Muscle layer of duodenum (tissue), 2 donors: ENCODE measurements around the gene ZDHHC18.

ENCODE experiments used
- H3K27ac ChIP-seq: one replicate; pipeline ENCODE4 v1.7.0; 2013; ENCODE audit warnings: mild to moderate bottlenecking, low read length
- H3K27me3 ChIP-seq: one replicate; pipeline ENCODE4 v1.7.0; 2013; ENCODE audit warnings: low read depth, mild to moderate bottlenecking, control low read depth, low read length
- H3K36me3 ChIP-seq, 2 donors: one replicate each; pipeline ENCODE4 v1.7.0; 2013; ENCODE audit warnings: low read length in 2 of 2, control low read depth in 1 of 2, mild to moderate bottlenecking in 1 of 2; ENCODE audit not compliant: insufficient read depth in 2 of 2, control insufficient read depth in 1 of 2
- H3K4me1 ChIP-seq, 2 donors: one replicate each; pipeline ENCODE4 v1.7.0; 2013; ENCODE audit warnings: low read length in 2 of 2, mild to moderate bottlenecking in 2 of 2, control low read depth in 1 of 2, moderate library complexity in 1 of 2; ENCODE audit not compliant: insufficient read depth in 2 of 2, control insufficient read depth in 1 of 2
- H3K4me3 ChIP-seq, 2 donors: one replicate each; pipeline ENCODE4 v1.7.0; 2013; ENCODE audit warnings: low read length in 2 of 2, low read depth in 1 of 2, mild to moderate bottlenecking in 1 of 2
- H3K9me3 ChIP-seq, 2 donors: one replicate each; pipeline ENCODE4 v1.7.0; 2013; ENCODE audit warnings: low read length in 2 of 2, control low read depth in 1 of 2, mild to moderate bottlenecking in 1 of 2; ENCODE audit not compliant: control insufficient read depth in 1 of 2
- donor health status: healthy.

Gene ZDHHC18

DNA sequence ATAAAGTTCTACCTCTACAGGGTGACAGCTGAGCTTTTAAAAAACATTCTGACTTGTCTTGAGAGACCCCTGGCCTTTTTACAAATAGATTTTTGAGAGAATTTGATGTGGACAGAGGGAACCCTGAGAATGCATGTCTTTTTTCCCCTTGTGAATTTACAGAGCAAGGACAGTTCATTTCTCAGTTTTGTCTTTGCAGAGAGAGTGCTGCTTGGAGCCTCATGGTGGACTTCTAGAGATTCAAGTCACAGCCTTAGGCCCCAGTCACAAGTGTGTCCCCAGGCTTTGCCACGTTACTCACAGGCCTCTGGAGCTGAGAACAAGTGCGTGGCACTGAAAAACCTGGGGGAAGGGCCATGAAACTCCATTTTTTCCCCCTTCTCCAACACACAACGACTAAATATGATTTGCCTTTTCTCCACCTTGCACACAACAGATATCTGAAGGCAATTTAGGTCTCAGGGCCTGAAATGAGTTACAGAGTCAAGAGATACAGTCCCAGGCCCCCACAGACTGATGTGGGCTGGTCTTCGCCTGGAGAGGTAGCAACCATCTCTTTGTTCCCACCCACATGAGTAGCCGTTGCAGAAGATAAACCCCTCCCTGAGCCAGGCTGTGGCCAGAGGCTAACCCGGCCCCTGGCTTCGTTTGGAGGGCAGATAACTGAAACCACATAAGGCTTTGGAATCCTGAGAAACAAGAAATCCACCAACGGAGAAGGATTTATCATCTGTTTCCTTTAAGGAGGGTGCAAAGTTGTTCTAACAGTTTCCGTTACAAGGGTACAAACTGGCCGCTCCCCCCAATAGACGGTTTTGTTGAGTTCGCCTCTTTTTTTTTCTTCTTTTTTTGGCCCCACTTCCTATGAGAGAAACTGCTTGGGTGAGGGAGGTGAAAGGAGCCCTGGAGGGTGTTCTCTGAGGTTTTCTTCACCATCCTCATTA, 39.8 kb upstream of the ZDHHC18 start:
- H3K4me3 ChIP-seq = peak overlapping the region; percentile 83 to 87
- H3K27me3 ChIP-seq = no peaks in the 10 kb centered on the region
- peak overlapping the region; percentile 99 for H3K27ac ChIP-seq
- peaks cover 10 to 12% of the 10 kb centered on the region in 2 donors for H3K36me3 ChIP-seq
- H3K9me3 ChIP-seq = no peaks in the 10 kb centered on the region
- H3K4me1 ChIP-seq = peaks cover 31 to 60% of the 10 kb centered on the region in 2 donors

- H3K36me3 ChIP-seq = peaks cover 10 to 12% of the 10 kb centered on the region in 2 donors
- peak overlapping the region; percentile 83 to 87 for H3K4me3 ChIP-seq
- no peaks in the 10 kb centered on the region for H3K27me3 ChIP-seq
- H3K4me1 ChIP-seq = peaks cover 30 to 54% of the 10 kb centered on the region in 2 donors
- H3K9me3 ChIP-seq = no peaks in the 10 kb centered on the region
- peak overlapping the region; percentile 99 for H3K27ac ChIP-seq
Measured at GRCh38 chr1:26787381-26787705, 39.1 kb upstream of the ZDHHC18 start.

GRCh38 chr1:26787706-26788514, 38.6 kb upstream of the ZDHHC18 start, which contains the start of gene PIGV:
Gene PIGV, plus strand, starts transcription at chr1:26787950. Its CDS starts 2,866 bp downstream, at chr1:26790816.
- Histone ChIP-seq H3K36me3 (peaks cover 6 to 13% of the 10 kb centered on the region in 2 donors), H3K27me3 (no peaks in the 10 kb centered on the region), H3K4me1 (peaks cover 26 to 48% of the 10 kb centered on the region in 2 donors)

DNA sequence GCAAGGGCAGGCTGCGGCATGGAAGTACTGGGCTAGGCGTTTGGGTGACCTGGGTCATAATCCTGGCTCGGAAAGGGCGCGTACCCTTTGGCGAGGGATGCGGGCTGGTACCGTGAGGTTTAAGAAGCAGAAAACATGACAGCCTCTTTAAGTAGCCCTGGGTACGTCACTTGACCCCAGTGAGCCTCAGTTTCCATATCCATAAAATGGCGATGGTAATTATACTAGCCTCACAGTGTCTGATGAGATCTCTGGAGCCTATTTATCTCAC, 38.0 kb upstream of the ZDHHC18 start:
- Histone ChIP-seq H3K9me3 (no peaks in the 10 kb centered on the region), H3K27ac (peak overlapping the region; percentile 99), H3K36me3 (peaks cover 5 to 13% of the 10 kb centered on the region in 2 donors), H3K4me1 (peaks cover 24 to 43% of the 10 kb centered on the region in 2 donors), H3K4me3 (peak overlapping the region; percentile 83 to 87), H3K27me3 (no peaks in the 10 kb centered on the region)

More at GRCh38 chr1:26787706-26788514, 38.6 kb upstream of the ZDHHC18 start, which contains the start of gene PIGV:
- Histone ChIP-seq H3K27ac (peak within 1 kb of the TSS; percentile 99), H3K9me3 (no peaks in the 10 kb centered on the region), H3K4me3 (peak within 1 kb of the TSS; percentile 83 to 87)

GRCh38 chr1:26788836-26789611, 37.5 kb upstream of the ZDHHC18 start:
- Histone ChIP-seq H3K27ac (peak overlapping the region; percentile 99), H3K4me3 (peak overlapping the region; percentile 83 to 87), H3K27me3 (no peaks in the 10 kb centered on the region), H3K9me3 (no peaks in the 10 kb centered on the region), H3K36me3 (peaks cover 5 to 16% of the 10 kb centered on the region in 2 donors), H3K4me1 (peaks cover 19 to 37% of the 10 kb centered on the region in 2 donors)

DNA sequence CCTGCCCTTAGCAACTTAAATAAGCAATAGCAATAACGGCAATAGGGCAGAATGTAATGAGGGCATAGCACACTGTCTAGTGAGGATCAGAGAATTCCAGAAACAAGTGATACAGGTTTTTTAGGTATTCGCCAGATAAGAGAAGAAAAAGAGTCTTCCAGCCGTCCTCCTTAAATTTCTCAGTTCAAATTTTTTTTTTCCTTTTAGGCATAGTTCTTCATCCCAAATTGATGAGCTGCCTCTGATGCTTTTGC, 36.9 kb upstream of the ZDHHC18 start:
- Histone ChIP-seq H3K36me3 (peaks cover 8 to 22% of the 10 kb centered on the region in 2 donors), H3K4me1 (peaks cover 14 to 32% of the 10 kb centered on the region in 2 donors), H3K4me3 (no peak overlapping the region), H3K9me3 (no peaks in the 10 kb centered on the region), H3K27ac (no peak overlapping the region), H3K27me3 (no peaks in the 10 kb centered on the region)

DNA sequence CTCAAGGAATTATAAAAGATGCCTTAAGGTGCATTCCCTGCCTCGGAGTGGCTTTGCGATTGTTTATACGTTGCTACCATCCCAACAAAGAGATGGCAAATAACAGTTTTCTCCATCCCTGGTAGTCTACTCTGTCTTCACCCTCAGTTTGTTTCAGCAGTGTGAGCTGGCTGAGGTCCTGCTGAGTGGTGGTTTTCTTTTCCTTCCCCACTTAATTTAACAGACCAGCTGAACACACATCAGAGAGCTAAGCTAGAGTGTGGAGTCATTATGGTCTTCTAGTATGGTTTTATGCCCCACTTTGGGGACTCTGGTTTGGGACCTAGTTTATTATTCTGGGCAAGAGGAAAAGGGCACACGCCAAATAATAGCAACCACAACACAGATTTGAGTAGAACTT, 36.6 kb upstream of the ZDHHC18 start:
- peaks cover 14 to 28% of the 10 kb centered on the region in 2 donors for H3K4me1 ChIP-seq
- no peak overlapping the region for H3K27ac ChIP-seq
- H3K9me3 ChIP-seq = no peaks in the 10 kb centered on the region
- no peak overlapping the region for H3K4me3 ChIP-seq
- no peaks in the 10 kb centered on the region for H3K27me3 ChIP-seq
- H3K36me3 ChIP-seq = peaks cover 12 to 25% of the 10 kb centered on the region in 2 donors

DNA sequence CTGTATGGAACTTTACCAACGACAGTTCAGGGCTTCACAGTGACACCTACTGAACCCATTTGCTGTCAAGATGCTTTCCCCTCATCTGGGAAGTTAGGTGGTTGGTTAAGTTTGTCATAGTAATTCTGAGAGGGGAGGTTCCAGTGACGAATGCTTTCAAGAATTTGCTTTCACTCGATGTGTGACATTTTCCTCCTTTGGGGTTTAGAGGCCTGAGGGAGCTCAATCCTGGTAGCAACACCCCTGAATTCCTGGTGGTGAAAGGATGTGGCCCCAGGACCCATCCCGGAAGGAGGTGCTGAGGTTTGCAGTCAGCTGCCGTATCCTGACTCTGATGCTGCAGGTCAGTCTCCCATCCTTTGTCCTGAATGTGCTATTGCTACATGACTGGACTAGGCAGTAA, 35.9 kb upstream of the ZDHHC18 start:
- Histone ChIP-seq H3K9me3 (no peaks in the 10 kb centered on the region), H3K27ac (no peak overlapping the region), H3K4me3 (no peak overlapping the region), H3K4me1 (peaks cover 14 to 22% of the 10 kb centered on the region in 2 donors), H3K27me3 (no peaks in the 10 kb centered on the region), H3K36me3 (peaks cover 15 to 29% of the 10 kb centered on the region in 2 donors)

- H3K36me3 ChIP-seq = peaks cover 15 to 29% of the 10 kb centered on the region in 2 donors
- no peaks in the 10 kb centered on the region for H3K27me3 ChIP-seq
- H3K4me3 ChIP-seq = no peak overlapping the region
- H3K27ac ChIP-seq = no peak overlapping the region
- H3K9me3 ChIP-seq = no peaks in the 10 kb centered on the region
- peaks cover 9 to 16% of the 10 kb centered on the region in 2 donors for H3K4me1 ChIP-seq
Measured at GRCh38 chr1:26791148-26791547, 35.3 kb upstream of the ZDHHC18 start.

DNA sequence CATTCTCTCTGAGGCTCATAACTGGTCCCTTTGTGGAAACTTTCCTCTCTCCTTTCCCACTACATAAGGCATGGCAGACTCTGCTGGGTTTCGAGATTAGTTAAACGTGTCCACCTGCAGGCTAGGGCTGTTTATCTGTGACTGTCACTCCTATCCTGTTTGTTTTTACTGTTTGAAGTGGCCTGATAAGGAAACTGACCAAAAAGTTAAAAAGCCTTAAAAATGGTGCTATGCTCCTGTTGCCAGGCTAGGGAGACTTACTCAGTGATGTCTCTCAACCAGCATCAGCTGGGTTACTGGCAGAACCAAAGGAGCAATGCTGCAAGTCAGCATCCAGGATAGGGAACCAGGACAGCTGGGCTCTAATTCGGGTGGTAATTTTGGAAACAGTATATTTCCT, 34.9 kb upstream of the ZDHHC18 start:
- peaks cover 4 to 11% of the 10 kb centered on the region in 2 donors for H3K4me1 ChIP-seq
- H3K27ac ChIP-seq = no peak overlapping the region
- H3K4me3 ChIP-seq = no peak overlapping the region
- H3K9me3 ChIP-seq = no peaks in the 10 kb centered on the region
- no peaks in the 10 kb centered on the region for H3K27me3 ChIP-seq
- H3K36me3 ChIP-seq = peaks cover 15 to 29% of the 10 kb centered on the region in 2 donors

GRCh38 chr1:26792924-26793323, 33.6 kb upstream of the ZDHHC18 start:
- no peaks in the 10 kb centered on the region for H3K27me3 ChIP-seq

More at GRCh38 chr1:26792924-26793323, 33.6 kb upstream of the ZDHHC18 start:
- Histone ChIP-seq H3K9me3 (no peaks in the 10 kb centered on the region), H3K4me1 (peaks cover 0 to 4% of the 10 kb centered on the region in 2 donors), H3K36me3 (peaks cover 15 to 24% of the 10 kb centered on the region in 2 donors), H3K4me3 (no peak overlapping the region), H3K27ac (no peak overlapping the region)
